Pancreas (tissue), 10 donors: Measurements from ENCODE around the gene BRD7. TPM values are rescaled to one million over a fixed set of nuclear protein-coding genes. Genes with fewer than 3 reads are reported as not detected.

Experiments
- ATAC-seq, 4 donors: fragments of 200-7000 bp; cut with Tn5 transposase; one replicate each; pipeline versions ENCODE4 v1.8.0 to v1.9.1; 2020; ENCODE audit warnings: mild to moderate bottlenecking in 4 of 4, moderate library complexity in 4 of 4
- DNase-seq, 6 donors: peaks; one replicate each; pipeline ENCODE4 v3.0.0-alpha.2; 2020
- FAIRE-seq: peaks from 2 replicates; lab custom pipeline; 2012; peaks lifted over from hg19 to GRCh38; lab: Jason Lieb, UNC
- H3K27ac ChIP-seq, 4 donors: fragments of 200-600 bp; sonication (generic); 1 replicate in 3 of 4; 2 replicates in 1 of 4; pipeline versions ENCODE4 v1.5.0 to v1.8.0; 2020
- H3K27me3 ChIP-seq, 4 donors: fragments of 200-600 bp; one replicate each; pipeline ENCODE4 v1.8.0; 2021
- H3K36me3 ChIP-seq, 3 donors: fragments of 200-600 bp; sonication (generic) in 1 of 3; one replicate each; pipeline versions ENCODE4 v1.5.0 to v1.8.0; 2020 to 2021
- H3K4me1 ChIP-seq, 3 donors: fragments of 200-600 bp; one replicate each; pipeline ENCODE4 v1.8.0; 2021
- H3K4me3 ChIP-seq, 4 donors: fragments of 200-600 bp; sonication (generic) in 2 of 4; one replicate each; pipeline versions ENCODE4 v1.5.0 to v1.8.0; 2020 to 2021
- H3K9me3 ChIP-seq, 4 donors: fragments of 200-600 bp; one replicate each; pipeline ENCODE4 v1.8.0; 2021
- CTCF ChIP-seq, 4 donors: fragments of 200-600 bp; sonication (generic) in 3 of 4; IDR thresholded peaks; one replicate each; pipeline versions ENCODE4 v1.5.0 to v1.8.0; 2021; ENCODE audit warnings: antibody characterized with exemption in 4 of 4
- WGBS, 2 donors: extraction: QIAGEN DNeasy Blood & Tissue Kit; methylation state at CpG; one replicate each; pipeline ENCODE4 v1.1.7; 2013; 5-methylcytosine and 5-hydroxymethylcytosine counted together
- intact Hi-C, 3 donors: fragments of 100-400 bp; cut with DNase I; formaldehyde crosslinking; loops; one replicate each; pipeline versions ENCODE4 v1.11.1 to v1.14.2; 2022
- polyA plus RNA-seq, 2 donors: library from polyadenylated mRNA; stranded (reverse); fragments of 200-250 nt; gene quantifications; one replicate each; pipeline ENCODE4 v1.2.3, GENCODE V29; 2013
- total RNA-seq, 6 donors: library from RNA; stranded (reverse); fragmentation: NEBNext Ultra II Directional in 4 of 6; extraction: Animal tissue kit (Norgen Biotek cat#: 25700) in 4 of 6; gene quantifications; one replicate each; pipeline versions ENCODE4 v1.2.1 to v1.2.4, GENCODE V29; 2021 to 2023
- donor health status: healthy with polysubstance abuse.
- donor health status: DM: no; HTN: no; CAD: no; lungs with moderate emphysema.
- donor health status: DM: no; HTN: no; CAD: no.
- donor health status: control.
- donor health status: control.
- donor health status: Bipolar disorder and iron deficiency.
- donor health status: DM: yes; HTN: yes; CAD: no.
- donor health status: DM: no; HTN: no; CAD: no.
- donor health status: DM: no; HTN: no; CAD: no.
- donor health status: DM: yes; HTN: yes; CAD: no.

Gene BRD7
- total and polyA plus RNA-seq, 8 donors, result 23.4 to 40.4 (median 32.4) TPM

GRCh38 chr16:50276326-50276640 is 92.5 kb downstream of the BRD7 start:
- H3K4me3 ChIP-seq, result no peak overlapping the region
- DNase-seq (no peak), FAIRE-seq (no peak), ATAC-seq (no peak)
- TF ChIP-seq CTCF (IDR thresholded peaks at IDR 0.05), result no peak
- H3K27ac ChIP-seq, result no peak overlapping the region
- WGBS, 2 donors, result 89 to 96% methylated on average over 2 of the region's 2 CpGs
- H3K27me3 ChIP-seq, result no peaks in the 10 kb centered on the region
- H3K9me3 ChIP-seq, result no peaks in the 10 kb centered on the region
- H3K36me3 ChIP-seq, result no peaks in the 10 kb centered on the region
- no peaks in the 10 kb centered on the region for H3K4me1 ChIP-seq
- intact Hi-C loops, result no loop called here

- DNase-seq, result peak in 2 of 6 donors; percentile 38 to 48
- no peak for ATAC-seq
- H3K36me3 ChIP-seq, result no peaks in the 10 kb centered on the region
- peak overlapping the region in 1 of 4 donors; percentile 44 for H3K27ac ChIP-seq
- no peaks in the 10 kb centered on the region for H3K27me3 ChIP-seq
- FAIRE-seq, result no peak
- TF ChIP-seq CTCF (IDR thresholded peaks at IDR 0.05), result no peak
- WGBS, 2 donors, result 80 to 85% methylated on average over 12 of the region's 12 CpGs
- H3K4me1 ChIP-seq, result no peaks in the 10 kb centered on the region
- H3K4me3 ChIP-seq, result no peak overlapping the region
- intact Hi-C loops, result no loop called here
- no peaks in the 10 kb centered on the region for H3K9me3 ChIP-seq
Measured at GRCh38 chr16:50275428-50276325, 93.1 kb downstream of the BRD7 start.

GRCh38 chr16:50275098-50275415 is 93.7 kb downstream of the BRD7 start:
- FAIRE-seq, result no peak
- Histone ChIP-seq H3K27me3 (no peaks in the 10 kb centered on the region), H3K4me1 (no peaks in the 10 kb centered on the region), H3K4me3 (peak overlapping the region in 1 of 4 donors; percentile 9), H3K9me3 (no peaks in the 10 kb centered on the region), H3K36me3 (no peaks in the 10 kb centered on the region), H3K27ac (peak overlapping the region in 1 of 4 donors; percentile 44)
- ATAC-seq, result no peak
- intact Hi-C loops, result no loop called here
- 88 to 100% methylated on average over 3 of the region's 3 CpGs for WGBS, 2 donors
- DNase-seq, result peak in 2 of 6 donors; percentile 33 to 34
- no peak for TF ChIP-seq CTCF (IDR thresholded peaks at IDR 0.05)

GRCh38 chr16:50274326-50275097 is 94.3 kb downstream of the BRD7 start:
- Histone ChIP-seq H3K27me3 (no peaks in the 10 kb centered on the region), H3K36me3 (no peaks in the 10 kb centered on the region), H3K4me1 (no peaks in the 10 kb centered on the region), H3K9me3 (no peaks in the 10 kb centered on the region), H3K27ac (peak overlapping the region in 1 of 4 donors; percentile 44), H3K4me3 (peak overlapping the region in 1 of 4 donors; percentile 9)
- FAIRE-seq, result no peak
- ATAC-seq, result no peak
- 85 to 87% methylated on average over 18 of the region's 18 CpGs for WGBS, 2 donors
- no peak for TF ChIP-seq CTCF (IDR thresholded peaks at IDR 0.05)
- peak in 2 of 6 donors; percentile 45 to 47 for DNase-seq
- intact Hi-C loops, result no loop called here
